GM13976 (cell line): Measurements from ENCODE around the gene MPND.
A peak's percentile ranks its signal among the peaks of the same experiment; 100 is the strongest.

Experiments
- DNase-seq: peaks from one replicate; pipeline ENCODE4 v3.0.0; 2012; ENCODE audit warnings: low spot score
- in situ Hi-C: fragments of 300-500 bp; cut with MboI; formaldehyde crosslinking; loops from one replicate; pipeline ENCODE4 v1.12.0; 2022; ENCODE audit warnings: low sequenced_read_pairs, mixed read lengths, inconsistent platforms; ENCODE audit not compliant: unreplicated experiment
- TF ChIP-seq, protein P1 (sequence below): IDR thresholded peaks from 2 replicates; pipeline ENCODE4 v1.5.1; 2012; ENCODE audit warnings: borderline replicate concordance, mild to moderate bottlenecking; ENCODE audit not compliant: insufficient read depth; ENCODE audit errors: extremely low read depth, missing control alignments, control extremely low read depth

The MPND gene

DNA sequence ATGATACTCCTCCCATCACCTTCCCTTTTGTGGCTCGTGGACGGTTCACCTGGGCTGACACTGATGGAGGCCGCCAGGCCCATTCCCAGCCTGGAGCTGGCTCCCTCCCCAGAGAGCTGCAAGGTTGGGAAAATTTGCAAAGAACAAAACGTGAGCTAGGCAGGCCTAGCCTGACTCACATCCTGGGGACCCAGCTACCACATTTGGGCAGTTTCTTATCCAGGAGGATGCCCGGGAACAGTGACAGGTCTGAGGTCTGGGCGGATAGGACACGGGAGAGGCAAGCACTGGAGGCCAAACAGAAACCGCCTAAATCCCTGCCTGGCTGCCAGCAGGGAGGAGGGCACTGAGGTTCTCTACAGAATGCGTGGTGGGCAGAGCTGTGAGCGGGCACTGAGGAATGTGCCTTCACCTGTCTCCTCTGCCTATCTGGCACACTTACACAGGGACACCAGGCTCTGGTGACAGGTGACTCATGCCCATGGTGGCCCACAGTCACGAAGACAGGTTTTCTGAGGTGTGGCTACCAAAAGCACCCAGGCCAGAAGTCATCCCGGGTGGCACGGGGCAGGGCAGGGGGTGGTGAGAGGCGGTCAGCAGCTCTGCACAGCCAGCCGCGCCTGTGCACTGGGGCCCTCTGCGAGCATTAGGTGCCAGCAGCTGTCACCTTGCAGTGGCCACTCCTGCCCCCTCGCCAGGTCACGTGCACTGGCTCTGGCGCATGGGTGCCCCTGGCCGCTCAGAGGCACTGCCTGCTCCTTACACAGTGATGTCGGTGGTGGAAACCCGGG is 33.8 kb downstream of the MPND start:
- TF ChIP-seq, protein P1, sequence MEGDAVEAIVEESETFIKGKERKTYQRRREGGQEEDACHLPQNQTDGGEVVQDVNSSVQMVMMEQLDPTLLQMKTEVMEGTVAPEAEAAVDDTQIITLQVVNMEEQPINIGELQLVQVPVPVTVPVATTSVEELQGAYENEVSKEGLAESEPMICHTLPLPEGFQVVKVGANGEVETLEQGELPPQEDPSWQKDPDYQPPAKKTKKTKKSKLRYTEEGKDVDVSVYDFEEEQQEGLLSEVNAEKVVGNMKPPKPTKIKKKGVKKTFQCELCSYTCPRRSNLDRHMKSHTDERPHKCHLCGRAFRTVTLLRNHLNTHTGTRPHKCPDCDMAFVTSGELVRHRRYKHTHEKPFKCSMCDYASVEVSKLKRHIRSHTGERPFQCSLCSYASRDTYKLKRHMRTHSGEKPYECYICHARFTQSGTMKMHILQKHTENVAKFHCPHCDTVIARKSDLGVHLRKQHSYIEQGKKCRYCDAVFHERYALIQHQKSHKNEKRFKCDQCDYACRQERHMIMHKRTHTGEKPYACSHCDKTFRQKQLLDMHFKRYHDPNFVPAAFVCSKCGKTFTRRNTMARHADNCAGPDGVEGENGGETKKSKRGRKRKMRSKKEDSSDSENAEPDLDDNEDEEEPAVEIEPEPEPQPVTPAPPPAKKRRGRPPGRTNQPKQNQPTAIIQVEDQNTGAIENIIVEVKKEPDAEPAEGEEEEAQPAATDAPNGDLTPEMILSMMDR, result no peak
- DNase-seq, result no peak
- in situ Hi-C loops, result no loop called here

DNA sequence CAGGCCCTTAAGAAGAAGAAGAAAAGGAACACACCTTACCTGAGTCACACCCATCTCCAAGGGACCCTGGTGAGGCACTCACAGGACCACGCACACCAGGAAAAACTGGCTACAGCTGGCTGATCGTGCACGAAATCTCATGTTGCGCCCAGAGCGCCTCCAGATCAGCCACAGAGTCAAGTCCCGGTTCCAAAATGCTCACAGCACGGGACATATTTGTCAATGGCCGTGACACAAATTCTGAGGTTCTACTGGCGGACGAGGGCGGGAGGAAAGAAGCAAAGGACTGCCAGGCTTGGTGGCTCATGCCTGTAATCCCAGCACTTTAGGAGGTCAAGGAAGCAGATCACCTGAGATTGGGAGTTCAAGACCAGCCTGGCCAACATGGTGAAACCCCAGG is 35.5 kb downstream of the MPND start:
- in situ Hi-C loops, result no loop called here
- TF ChIP-seq, protein P1, result no peak
- no peak for DNase-seq

DNA sequence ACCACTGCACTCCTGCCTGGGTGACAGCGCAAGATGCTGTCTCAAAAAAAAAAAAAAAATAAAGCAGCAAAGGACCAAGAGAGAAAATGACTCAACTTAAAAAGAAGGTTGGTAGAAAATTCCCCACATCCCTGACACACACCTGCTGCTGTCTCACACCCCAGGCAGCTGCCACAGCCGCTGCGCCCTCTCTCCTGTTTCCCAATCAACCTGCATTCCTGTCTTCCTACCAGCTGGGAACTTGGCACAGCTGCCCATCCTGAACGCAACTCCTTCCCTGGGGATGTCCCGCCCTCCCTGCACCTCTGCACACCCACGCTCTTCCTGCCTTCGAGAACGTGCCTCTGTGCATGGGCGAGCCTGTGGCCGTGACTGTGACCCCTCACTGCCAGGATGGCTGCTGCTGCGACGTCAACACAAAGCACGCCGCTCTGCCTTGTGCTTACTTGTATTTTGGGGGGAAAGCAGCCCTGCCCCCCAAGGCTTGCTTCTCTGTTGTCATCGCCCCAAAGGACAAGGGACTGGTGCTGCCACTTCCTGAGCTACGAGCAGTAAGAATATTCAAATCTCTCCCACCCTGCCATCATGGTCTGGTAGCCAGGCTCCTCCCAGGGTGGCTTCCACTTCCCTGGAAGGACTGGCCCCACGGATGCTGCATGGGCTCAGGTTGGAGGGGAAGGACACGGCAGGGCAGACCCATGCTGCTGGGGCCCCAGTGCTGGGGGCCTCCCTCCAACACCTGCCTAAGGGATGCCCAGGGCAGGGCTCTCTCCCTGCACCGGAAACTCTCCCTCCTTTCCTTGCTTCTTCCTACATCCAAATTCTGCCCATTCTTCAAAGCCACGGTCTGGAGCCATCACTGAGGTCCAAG is 36.3 kb downstream of the MPND start:
- TF ChIP-seq, protein P1, result no peak
- in situ Hi-C loops, result no loop called here
- peak; percentile 66 for DNase-seq

DNA sequence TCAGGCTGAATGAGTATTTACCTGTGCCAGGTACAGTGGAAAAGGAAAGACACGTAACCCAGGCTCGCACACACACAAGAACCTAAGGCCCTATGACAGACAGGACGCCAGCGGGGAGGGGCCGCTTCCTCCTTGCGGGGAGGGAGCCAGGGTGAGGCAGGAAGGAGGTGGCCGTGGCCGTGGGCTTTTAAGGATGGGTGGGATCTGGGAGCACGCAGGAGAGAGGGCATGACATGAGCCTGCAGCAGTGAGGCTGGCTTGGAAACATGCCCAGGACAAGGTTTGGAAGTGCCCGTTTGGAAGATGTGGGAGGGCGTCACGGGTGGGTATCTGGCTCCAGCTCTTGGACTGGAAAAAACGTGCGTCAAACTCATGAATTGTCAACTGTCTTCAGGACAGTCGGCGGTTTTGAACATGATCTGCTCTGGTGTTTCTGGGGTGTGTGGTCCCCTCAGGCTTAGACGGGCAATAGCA is 36.9 kb downstream of the MPND start:
- TF ChIP-seq, protein P1, result no peak
- in situ Hi-C loops, result no loop called here
- DNase-seq, result peak; percentile 64

DNA sequence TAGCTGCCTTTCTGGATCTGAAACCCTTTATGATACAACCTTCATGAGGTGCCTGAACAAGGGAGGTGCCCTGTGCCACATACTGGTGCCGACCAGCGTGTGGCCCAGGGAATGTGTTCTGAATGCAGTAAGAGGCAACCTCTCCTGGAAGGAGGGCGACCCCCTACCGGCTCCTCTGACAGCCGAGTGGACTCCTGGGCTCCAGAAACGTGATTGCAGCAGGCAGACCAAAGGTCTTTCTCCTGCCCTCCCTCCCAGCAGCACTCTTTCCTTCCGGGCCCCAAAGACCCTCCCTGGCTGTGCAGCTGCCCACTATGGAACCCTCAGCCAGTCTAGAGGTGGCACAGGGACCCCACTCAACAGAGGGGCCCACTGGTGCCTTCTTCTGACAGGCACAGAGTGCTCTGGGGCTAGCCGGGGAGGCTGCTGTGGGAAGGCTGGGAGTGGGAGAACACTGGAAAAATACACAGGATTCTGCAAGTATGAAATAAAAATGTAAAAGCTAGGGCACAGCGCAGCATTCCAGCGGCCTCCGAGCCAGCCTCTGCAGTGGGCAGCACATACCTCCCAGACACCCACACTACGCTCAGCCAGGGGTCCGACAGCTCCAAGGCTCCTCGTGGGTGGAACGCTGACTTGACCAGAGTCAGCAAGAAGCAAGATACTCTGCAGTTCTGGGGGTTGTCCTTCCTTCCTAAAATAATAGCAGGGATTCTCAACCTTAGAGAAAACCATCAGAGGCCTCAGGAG is 42.1 kb downstream of the MPND start:
- in situ Hi-C loops, result no loop called here
- TF ChIP-seq, protein P1, result no peak

DNA sequence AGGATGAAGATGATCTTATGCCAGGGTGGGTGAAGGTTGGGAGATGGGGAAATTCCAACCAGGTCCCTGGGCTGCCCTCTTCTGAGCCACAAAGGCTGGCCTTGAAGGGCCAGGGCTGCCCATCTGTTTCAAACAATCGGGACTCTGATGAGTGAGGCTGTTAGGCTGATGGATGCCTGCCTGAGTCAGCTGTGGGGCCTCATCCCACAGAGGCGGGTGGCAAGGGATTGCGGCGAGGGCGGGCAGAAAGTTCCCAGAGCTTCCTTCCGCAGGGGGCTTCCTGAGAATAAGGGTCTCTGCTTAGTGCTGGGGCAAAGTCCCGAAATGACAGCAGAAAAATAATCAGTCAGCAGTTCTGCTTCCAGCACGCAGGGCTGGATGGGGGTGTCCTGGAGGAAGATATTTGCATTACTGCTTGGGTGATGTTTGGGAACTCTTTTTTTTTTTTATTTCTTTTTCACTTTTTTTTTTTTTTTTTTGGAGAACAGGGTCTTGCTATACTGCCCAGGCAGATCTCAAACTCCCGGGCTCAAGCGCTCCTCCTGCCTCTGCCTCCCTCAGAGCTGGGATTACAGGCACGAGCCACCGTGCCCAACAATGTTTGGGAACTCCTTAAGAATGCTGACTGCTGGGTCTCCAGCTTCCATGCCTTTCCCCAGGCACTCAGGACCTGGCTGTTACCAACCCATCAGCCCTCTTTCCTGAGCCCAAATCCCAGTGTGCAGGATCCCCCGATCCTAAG is 42.9 kb downstream of the MPND start:
- no peak for DNase-seq
- in situ Hi-C loops, result no loop called here
- TF ChIP-seq, protein P1, result no peak

More for the DNA sequence above, 42.1 kb downstream of the MPND start:
- no peak for DNase-seq
